K562 (cell line): ENCODE results near the gene GDF11. TPM values are rescaled to one million over a fixed set of nuclear protein-coding genes. Genes with fewer than 3 reads are reported as not detected.

Source experiments
- CBFA2T3 ChIP-seq: fragments of 450-650 bp; IDR thresholded peaks from 2 replicates; pipeline ENCODE4 v1.6.1; 2017
- CHD1 ChIP-seq: fragments of 200-600 bp; sonication (generic); IDR thresholded peaks from one replicate; pipeline ENCODE4 v1.6.1; 2012; ENCODE audit warnings: mild to moderate bottlenecking, moderate library complexity, low read length, inconsistent platforms
- FUS ChIP-seq: fragments of 200-400 bp; formaldehyde crosslinking; optimal IDR thresholded peaks from 2 replicates; pipeline ENCODE3; 2017; ENCODE audit warnings: low read depth, low read length
- HNRNPH1 ChIP-seq: fragments of 200-400 bp; formaldehyde crosslinking; optimal IDR thresholded peaks from 2 replicates; pipeline ENCODE3; 2017; ENCODE audit warnings: low read depth, mild to moderate bottlenecking, low read length, moderate library complexity
- IRF2 ChIP-seq: sonication (generic); formaldehyde crosslinking; IDR thresholded peaks from 2 replicates; pipeline ENCODE4 v1.8.1; 2022; ENCODE audit warnings: mild to moderate bottlenecking, missing genetic modification reagents
- JUND ChIP-seq, 2 experiments: IDR thresholded peaks; 2 replicates in 1 of 2; 3 replicates in 1 of 2; pipeline ENCODE4 v1.6.1; 2011; ENCODE audit warnings: borderline replicate concordance in 2 of 2, low read depth in 2 of 2, low read length in 2 of 2, improper control_type of control experiment in 1 of 2, missing biosample characterization in 1 of 2, missing genetic modification characterization in 1 of 2, missing genetic modification reagents in 1 of 2
- KLF13 ChIP-seq: fragments of 450-650 bp; IDR thresholded peaks from 2 replicates; pipeline ENCODE4 v1.6.1; 2016; ENCODE audit warnings: missing genetic modification characterization, low read depth, mild to moderate bottlenecking, missing compliant biosample characterization, moderate library complexity, borderline replicate concordance
- MCM7 ChIP-seq, 2 experiments: fragments of 450-650 bp; IDR thresholded peaks; 2 replicates each; pipeline ENCODE4 v1.6.1; 2016 to 2018
- MYNN ChIP-seq, 2 experiments: sonication (generic); formaldehyde crosslinking in 1 of 2; IDR thresholded peaks; 2 replicates each; pipeline versions ENCODE4 v1.5.0 to v1.6.1; 2016 to 2020; ENCODE audit warnings: antibody characterized with exemption in 1 of 2, missing genetic modification reagents in 1 of 2
- NFXL1 ChIP-seq: fragments of 450-650 bp; formaldehyde crosslinking; IDR thresholded peaks from 2 replicates; pipeline ENCODE4 v1.4.0; 2021; ENCODE audit warnings: mild to moderate bottlenecking
- RBM15 ChIP-seq: fragments of 200-400 bp; formaldehyde crosslinking; IDR thresholded peaks from 2 replicates; pipeline ENCODE4 v1.6.1; 2018; ENCODE audit warnings: mild to moderate bottlenecking, low read length, moderate library complexity; ENCODE audit not compliant: insufficient read depth
- REST ChIP-seq, 2 experiments: fragments of 450-650 bp; formaldehyde crosslinking in 1 of 2; IDR thresholded peaks; 2 replicates each; pipeline versions ENCODE4 v1.4.0 to v1.6.1; 2014 to 2020; ENCODE audit warnings: mild to moderate bottlenecking in 2 of 2, borderline replicate concordance in 1 of 2, low read depth in 1 of 2
- SAFB2 ChIP-seq: fragments of 200-400 bp; formaldehyde crosslinking; IDR thresholded peaks from 2 replicates; pipeline ENCODE4 v1.6.1; 2018; ENCODE audit warnings: borderline replicate concordance, low read length, low read depth, moderate library complexity; ENCODE audit not compliant: severe bottlenecking
- SMARCA5 ChIP-seq: fragments of 450-650 bp; IDR thresholded peaks from 2 replicates; pipeline ENCODE4 v1.6.1; 2016
- SP1 ChIP-seq: sonication (generic); formaldehyde crosslinking; IDR thresholded peaks from 2 replicates; pipeline ENCODE4 v1.8.1; 2022; ENCODE audit warnings: mild to moderate bottlenecking, missing genetic modification reagents
- SRSF9 ChIP-seq: fragments of 200-400 bp; formaldehyde crosslinking; IDR thresholded peaks from 2 replicates; pipeline ENCODE4 v1.6.1; 2017; ENCODE audit warnings: low read depth, low read length, borderline replicate concordance
- YY1 ChIP-seq, 3 experiments: IDR thresholded peaks; 2 replicates each; pipeline ENCODE4 v1.6.1; 2011; ENCODE audit warnings: low read length in 2 of 3, mild to moderate bottlenecking in 2 of 3, moderate library complexity in 2 of 3, borderline replicate concordance in 1 of 3, control low read depth in 1 of 3, low read depth in 1 of 3; ENCODE audit not compliant: insufficient read depth in 3 of 3, insufficient replicate concordance in 2 of 3, control insufficient read depth in 1 of 3, insufficient read length in 1 of 3; ENCODE audit errors: extremely low read depth in 1 of 3
- ZFPM2 ChIP-seq: fragments of 250-450 bp; sonication (Bioruptor Pico); IDR thresholded peaks from 2 replicates; pipeline ENCODE4 v1.5.1; 2022; ENCODE audit warnings: mild to moderate bottlenecking
- polyA plus RNA-seq, 8 experiments: library from polyadenylated mRNA; depleted of rRNA in 4 of 8; stranded (reverse) in 5 of 8; unstranded in 3 of 8; fragments of >200 nt; fragmentation: Nextera tagmentation in 2 of 8; fragmentation: Illumina TruSeq in 1 of 8; extraction: Ambion mirVana in 2 of 8; extraction: Trizol in 1 of 8; gene quantifications; 2 replicates each; pipeline versions ENCODE4 v1.2.1 to v1.2.3, GENCODE V29; 2011 to 2014; ENCODE audit warnings: inconsistent platforms in 1 of 8, missing spikeins in 1 of 8
- total RNA-seq, 7 experiments: library from RNA; depleted of rRNA in 6 of 7; stranded (reverse); fragments of >200 nt in 6 of 7; fragmentation: Illumina TruSeq in 2 of 7; extraction: Trizol in 2 of 7; gene quantifications; 2 replicates each; pipeline versions ENCODE4 v1.2.1 to v1.2.3, GENCODE V29; 2011 to 2021; ENCODE audit warnings: low replicate concordance in 1 of 7

GDF11 gene
- total and polyA plus RNA-seq, 9 of the 15 experiments (the other 6 are each of a cell fraction or from before 2014, with no cell fraction given), result 1.4 to 15.7 (median 4.8) TPM

GRCh38 chr12:55724226-55724939 lies 18.5 kb upstream of the GDF11 start (continued):
- TF ChIP-seq ZFPM2 (no peak), SAFB2 (no peak), KLF13 (no peak), SP1 (CRISPR knock-in tag) (0 out of 2 replicates have a peak, but pooled peaks have one; percentile 22), HNRNPH1 (no peak), SMARCA5 (no peak), YY1 (IDR thresholded peaks at IDR 0.05; ENCODE audit: borderline replicate concordance in 1 of 3, control insufficient read depth in 1 of 3, extremely low read depth in 1 of 3, insufficient read depth in 3 of 3, insufficient read length in 1 of 3, insufficient replicate concordance in 2 of 3, low read depth in 1 of 3, low read length in 2 of 3) (peak in 1 of 3 experiments; percentile 27), JUND (IDR thresholded peaks at IDR 0.05; ENCODE audit: borderline replicate concordance, low read depth, low read length) (no peak), JUND (tag; IDR thresholded peaks at IDR 0.05; ENCODE audit: borderline replicate concordance, low read depth, low read length) (no peak), NFXL1 (CRISPR knock-in tag) (no peak), RBM15 (no peak), IRF2 (CRISPR knock-in tag) (no peak), CHD1 (no peak), CBFA2T3 (no peak), MYNN (IDR thresholded peaks at IDR 0.05) (0 out of 2 replicates have a peak, but pooled peaks have one; percentile 8), MYNN (CRISPR knock-in tag; IDR thresholded peaks at IDR 0.05) (no peak), SRSF9 (no peak), REST (IDR thresholded peaks at IDR 0.05; ENCODE audit: borderline replicate concordance) (peak; percentile 62), REST (CRISPR knock-in tag; IDR thresholded peaks at IDR 0.05; ENCODE audit: low read depth) (no peak), FUS (no peak), MCM7 (IDR thresholded peaks at IDR 0.05) (no peak)
